ENCODE measurements around the gene NHLH1. TPM values are rescaled to one million over a fixed set of nuclear protein-coding genes. Genes with fewer than 3 reads are reported as not detected.

Gene NHLH1
- total and polyA plus RNA-seq, 2 donors (not counting 3 experiments of a cell fraction or from before 2014, with no cell fraction given), result 0.46 TPM

DNA sequence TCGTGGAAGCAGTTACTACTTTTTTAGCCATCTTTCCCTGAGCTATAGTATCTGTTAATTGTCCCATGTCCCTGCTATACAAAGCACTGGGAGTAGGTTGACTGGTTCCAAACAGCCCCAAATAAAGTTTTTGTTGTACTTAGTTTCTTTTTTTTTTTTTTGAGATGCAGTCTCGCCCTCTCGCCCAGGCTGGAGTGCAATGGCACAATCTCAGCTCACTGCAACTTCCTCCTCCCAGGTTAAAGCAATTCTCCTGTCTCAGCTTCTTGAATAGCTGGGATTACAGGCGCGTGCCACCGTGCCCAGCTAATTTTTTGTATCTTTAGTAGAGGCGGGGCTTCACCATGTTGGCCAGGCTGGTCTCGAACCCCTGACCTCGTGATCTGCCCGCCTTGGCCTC lies 20.4 kb upstream of the NHLH1 start:
- Histone ChIP-seq H3K36me3 (ENCODE audit: control insufficient read depth in 2 of 2, extremely low read depth in 1 of 2, insufficient read depth in 2 of 2, low read length in 2 of 2) (peaks cover 13 to 16% of the 10 kb centered on the region in 2 experiments), H3K4me2 (ENCODE audit: insufficient read depth, low read length) (no peak overlapping the region), H3K4me1 (ENCODE audit: control insufficient read depth, extremely low read depth, insufficient read depth, low read length) (peaks cover 6% of the 10 kb centered on the region), H3K79me2 (ENCODE audit: control insufficient read depth, insufficient read depth, low read length) (peaks cover 31% of the 10 kb centered on the region), H2AFZ (ENCODE audit: low read depth, low read length) (no peak overlapping the region), H3K4me3 (replicated peaks in 1 of 3; ENCODE audit: insufficient read depth in 1 of 3, low read depth in 1 of 3, low read length in 3 of 3) (no peak overlapping the region), H3K27ac (ENCODE audit: insufficient read depth, low read depth, low read length) (no peak overlapping the region), H3K9me3 (replicated peaks; ENCODE audit: control insufficient read depth, insufficient read depth, low read length) (no peaks in the 10 kb centered on the region), H3K27me3 (ENCODE audit: control insufficient read depth in 2 of 2, insufficient read depth in 2 of 2, low read length in 2 of 2) (no peaks in the 10 kb centered on the region), H4K20me1 (replicated peaks; ENCODE audit: control insufficient read depth, extremely low read depth, insufficient read depth, low read length) (no peaks in the 10 kb centered on the region), H3K9ac (replicated peaks; ENCODE audit: extremely low read depth, insufficient read depth, low read length) (no peak overlapping the region), H3K9me1 (replicated peaks; ENCODE audit: control insufficient read depth, extremely low read depth, insufficient read depth, low read length) (no peaks in the 10 kb centered on the region)
- TF ChIP-seq MYC (IDR thresholded peaks at IDR 0.05; ENCODE audit: low read depth, low read length), result no peak
- no peak for TF ChIP-seq GATA2 (IDR thresholded peaks at IDR 0.05; ENCODE audit: insufficient read depth, insufficient read length, low read depth, low read length)
- no peak for TF ChIP-seq JUN (IDR thresholded peaks at IDR 0.05; ENCODE audit: borderline replicate concordance, insufficient read depth, insufficient read length, low read depth)
- TF ChIP-seq FOS (IDR thresholded peaks at IDR 0.05; ENCODE audit: borderline replicate concordance, insufficient read depth, low read length), result no peak
- no peak for TF ChIP-seq EZH2 (IDR thresholded peaks at IDR 0.05; ENCODE audit: borderline replicate concordance, low read depth, low read length, severe bottlenecking)
- TF ChIP-seq POLR2AphosphoS5 (IDR thresholded peaks at IDR 0.05; ENCODE audit: insufficient read depth, low read depth, low read length), result no peak
- dilution Hi-C loops (cut with MboI; ENCODE audit: extremely low pct_ligation_motif_present, low sequenced_read_pairs), result no loop called here
- ChIA-PET CTCF (interaction anchor here (1.2 kb wide), 1 partner anchor 12 kb away, joined by 3 read pairs; no protein-coding TSS in a partner anchor), POLR2A (no interaction called here)
- FAIRE-seq (no peak), DNase-seq (ENCODE audit: low read depth, low spot score) (no peak)
- no TSS peak for BruUV-seq (replicated peaks)
- intact Hi-C loops (cut with micrococcal nuclease), result no loop called here

DNA sequence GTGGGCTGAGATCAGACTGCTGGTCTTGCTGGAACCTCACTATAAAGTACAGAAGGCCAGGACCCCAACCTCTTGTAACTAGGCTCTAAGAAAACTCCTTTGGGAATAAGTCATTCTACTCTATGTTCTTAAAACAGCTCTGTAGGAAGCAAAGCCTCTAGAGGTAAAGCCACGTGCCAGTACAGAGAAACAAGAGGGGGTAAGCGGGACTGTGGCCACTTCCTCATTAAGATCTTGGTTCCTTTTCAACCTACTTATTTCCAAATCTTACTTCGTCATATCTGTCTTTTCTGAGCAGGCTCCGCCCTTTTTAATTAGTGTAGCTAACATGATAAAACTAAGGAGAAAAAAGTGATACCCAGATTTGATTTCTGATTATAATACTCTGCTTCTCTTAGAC lies 19.9 kb upstream of the NHLH1 start:
- FAIRE-seq (no peak), DNase-seq (ENCODE audit: low read depth, low spot score) (no peak)
- dilution Hi-C loops (cut with MboI; ENCODE audit: extremely low pct_ligation_motif_present, low sequenced_read_pairs), result no loop called here
- Histone ChIP-seq H3K9me1 (replicated peaks; ENCODE audit: control insufficient read depth, extremely low read depth, insufficient read depth, low read length) (no peaks in the 10 kb centered on the region), H3K9me3 (replicated peaks; ENCODE audit: control insufficient read depth, insufficient read depth, low read length) (no peaks in the 10 kb centered on the region), H3K9ac (replicated peaks; ENCODE audit: extremely low read depth, insufficient read depth, low read length) (no peak overlapping the region), H3K27me3 (ENCODE audit: control insufficient read depth in 2 of 2, insufficient read depth in 2 of 2, low read length in 2 of 2) (no peaks in the 10 kb centered on the region), H3K79me2 (ENCODE audit: control insufficient read depth, insufficient read depth, low read length) (peaks cover 26% of the 10 kb centered on the region), H2AFZ (ENCODE audit: low read depth, low read length) (no peak overlapping the region), H3K27ac (ENCODE audit: insufficient read depth, low read depth, low read length) (no peak overlapping the region), H3K36me3 (ENCODE audit: control insufficient read depth in 2 of 2, extremely low read depth in 1 of 2, insufficient read depth in 2 of 2, low read length in 2 of 2) (peaks cover 17 to 21% of the 10 kb centered on the region in 2 experiments), H3K4me3 (replicated peaks in 1 of 3; ENCODE audit: insufficient read depth in 1 of 3, low read depth in 1 of 3, low read length in 3 of 3) (no peak overlapping the region), H3K4me1 (ENCODE audit: control insufficient read depth, extremely low read depth, insufficient read depth, low read length) (peaks cover 5% of the 10 kb centered on the region), H3K4me2 (ENCODE audit: insufficient read depth, low read length) (no peak overlapping the region), H4K20me1 (replicated peaks; ENCODE audit: control insufficient read depth, extremely low read depth, insufficient read depth, low read length) (no peaks in the 10 kb centered on the region)
- TF ChIP-seq, protein P1, sequence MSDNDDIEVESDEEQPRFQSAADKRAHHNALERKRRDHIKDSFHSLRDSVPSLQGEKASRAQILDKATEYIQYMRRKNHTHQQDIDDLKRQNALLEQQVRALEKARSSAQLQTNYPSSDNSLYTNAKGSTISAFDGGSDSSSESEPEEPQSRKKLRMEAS (IDR thresholded peaks at IDR 0.05; ENCODE audit: insufficient read depth, insufficient read length), result no peak
- TF ChIP-seq EZH2 (IDR thresholded peaks at IDR 0.05; ENCODE audit: borderline replicate concordance, low read depth, low read length, severe bottlenecking), result no peak
- TF ChIP-seq, protein P2, sequence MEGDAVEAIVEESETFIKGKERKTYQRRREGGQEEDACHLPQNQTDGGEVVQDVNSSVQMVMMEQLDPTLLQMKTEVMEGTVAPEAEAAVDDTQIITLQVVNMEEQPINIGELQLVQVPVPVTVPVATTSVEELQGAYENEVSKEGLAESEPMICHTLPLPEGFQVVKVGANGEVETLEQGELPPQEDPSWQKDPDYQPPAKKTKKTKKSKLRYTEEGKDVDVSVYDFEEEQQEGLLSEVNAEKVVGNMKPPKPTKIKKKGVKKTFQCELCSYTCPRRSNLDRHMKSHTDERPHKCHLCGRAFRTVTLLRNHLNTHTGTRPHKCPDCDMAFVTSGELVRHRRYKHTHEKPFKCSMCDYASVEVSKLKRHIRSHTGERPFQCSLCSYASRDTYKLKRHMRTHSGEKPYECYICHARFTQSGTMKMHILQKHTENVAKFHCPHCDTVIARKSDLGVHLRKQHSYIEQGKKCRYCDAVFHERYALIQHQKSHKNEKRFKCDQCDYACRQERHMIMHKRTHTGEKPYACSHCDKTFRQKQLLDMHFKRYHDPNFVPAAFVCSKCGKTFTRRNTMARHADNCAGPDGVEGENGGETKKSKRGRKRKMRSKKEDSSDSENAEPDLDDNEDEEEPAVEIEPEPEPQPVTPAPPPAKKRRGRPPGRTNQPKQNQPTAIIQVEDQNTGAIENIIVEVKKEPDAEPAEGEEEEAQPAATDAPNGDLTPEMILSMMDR (IDR thresholded peaks at IDR 0.05; ENCODE audit: extremely low read depth in 1 of 2, insufficient read depth in 1 of 2, low read depth in 1 of 2, low read length in 2 of 2), result no peak
- TF ChIP-seq POLR2AphosphoS5 (IDR thresholded peaks at IDR 0.05; ENCODE audit: insufficient read depth, low read depth, low read length), result no peak
- TF ChIP-seq GATA2 (IDR thresholded peaks at IDR 0.05; ENCODE audit: insufficient read depth, insufficient read length, low read depth, low read length), result no peak
- TF ChIP-seq FOS (IDR thresholded peaks at IDR 0.05; ENCODE audit: borderline replicate concordance, insufficient read depth, low read length), result no peak
- no peak for TF ChIP-seq JUN (IDR thresholded peaks at IDR 0.05; ENCODE audit: borderline replicate concordance, insufficient read depth, insufficient read length, low read depth)
- no peak for TF ChIP-seq POLR2A (IDR thresholded peaks at IDR 0.05; ENCODE audit: low read depth, low read length)
- BruUV-seq (replicated peaks), result no TSS peak
- intact Hi-C loops (cut with micrococcal nuclease), result no loop called here
- CTCF ChIA-PET, result interaction anchor here (1.2 kb wide), 1 partner anchor 12 kb away, joined by 3 read pairs; no protein-coding TSS in a partner anchor
- POLR2A ChIA-PET, result no interaction called here

Measured in endothelial cell of umbilical vein (primary cell).